Melanocyte of skin (primary cell): ENCODE results near the gene UNC5C. TPM values are rescaled to one million over a fixed set of nuclear protein-coding genes. Genes with fewer than 3 reads are reported as not detected.

Experiments used
- total RNA-seq, 2 donors: library from RNA; depleted of rRNA; stranded (reverse); fragments of >200 nt; gene quantifications; 2 replicates each; pipeline ENCODE4 v1.2.3, GENCODE V29; 2012

The UNC5C gene
- total RNA-seq = under 1 TPM; 0.69 to 1.00 TPM

GRCh38 chr4:95548738-95549245 lies at the start of gene UNC5C:
Gene UNC5C (minus strand): TSS chr4:95548973.

